ENCODE data around the gene PTER.

Gene PTER

DNA sequence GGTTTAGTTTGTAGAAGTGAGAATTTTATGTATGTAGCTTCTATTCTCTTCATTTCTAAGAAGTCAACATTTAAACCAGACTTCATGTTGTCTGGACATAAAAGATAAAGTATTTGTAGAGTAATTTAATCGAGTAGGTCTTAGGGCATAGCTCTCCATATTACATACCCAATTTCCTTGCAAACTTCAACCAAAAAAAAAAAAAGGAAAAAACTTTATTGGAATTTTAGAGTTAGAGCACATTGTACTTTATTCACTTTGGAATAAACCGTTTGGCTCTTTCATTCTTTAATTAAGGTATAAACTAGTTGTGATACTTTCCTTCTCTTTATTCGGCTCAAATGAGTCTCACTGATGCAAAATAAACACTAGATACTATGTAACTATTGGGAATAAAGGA lies 36.0 kb downstream of the PTER start:
- no peak for DNase-seq

DNA sequence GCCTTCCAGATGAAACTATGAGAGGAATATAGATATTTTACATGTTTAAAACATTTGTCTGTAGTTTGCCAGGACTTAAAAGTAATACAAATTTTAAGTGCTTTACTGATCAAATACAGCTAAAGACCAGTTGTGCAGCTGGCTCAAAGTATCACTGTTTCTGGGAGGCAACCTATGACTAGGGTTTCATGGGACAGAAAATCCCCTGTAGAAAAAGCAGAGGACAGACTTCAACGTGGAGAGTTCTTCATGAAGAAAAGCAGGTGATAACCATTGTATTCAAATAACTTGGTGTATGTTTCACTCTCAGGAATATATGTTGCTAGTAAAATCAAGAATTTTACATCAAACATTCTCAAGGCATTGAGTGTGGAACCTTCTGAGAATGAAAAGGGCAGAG lies 40.9 kb downstream of the PTER start:
- DNase-seq, result no peak

DNA sequence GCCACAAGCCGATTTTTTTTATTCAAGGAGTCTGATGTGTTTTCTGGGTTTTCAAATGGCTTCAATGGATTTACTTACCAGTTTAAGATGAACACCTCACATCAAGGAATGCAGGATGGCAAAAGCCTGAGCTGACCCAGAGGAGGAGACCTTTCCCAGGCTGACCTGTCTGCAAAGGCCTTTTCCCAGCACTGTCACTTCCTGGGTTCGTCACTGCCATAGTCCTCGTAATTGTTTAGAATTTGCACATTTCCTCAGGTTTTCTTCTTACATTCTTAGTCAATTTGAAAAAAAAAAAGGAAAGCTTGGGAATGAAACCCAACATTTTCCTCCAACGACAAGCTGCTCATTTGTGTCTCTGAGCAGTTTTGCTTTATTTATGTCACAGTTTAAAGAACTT lies 42.0 kb downstream of the PTER start:
- DNase-seq, result no peak

DNA sequence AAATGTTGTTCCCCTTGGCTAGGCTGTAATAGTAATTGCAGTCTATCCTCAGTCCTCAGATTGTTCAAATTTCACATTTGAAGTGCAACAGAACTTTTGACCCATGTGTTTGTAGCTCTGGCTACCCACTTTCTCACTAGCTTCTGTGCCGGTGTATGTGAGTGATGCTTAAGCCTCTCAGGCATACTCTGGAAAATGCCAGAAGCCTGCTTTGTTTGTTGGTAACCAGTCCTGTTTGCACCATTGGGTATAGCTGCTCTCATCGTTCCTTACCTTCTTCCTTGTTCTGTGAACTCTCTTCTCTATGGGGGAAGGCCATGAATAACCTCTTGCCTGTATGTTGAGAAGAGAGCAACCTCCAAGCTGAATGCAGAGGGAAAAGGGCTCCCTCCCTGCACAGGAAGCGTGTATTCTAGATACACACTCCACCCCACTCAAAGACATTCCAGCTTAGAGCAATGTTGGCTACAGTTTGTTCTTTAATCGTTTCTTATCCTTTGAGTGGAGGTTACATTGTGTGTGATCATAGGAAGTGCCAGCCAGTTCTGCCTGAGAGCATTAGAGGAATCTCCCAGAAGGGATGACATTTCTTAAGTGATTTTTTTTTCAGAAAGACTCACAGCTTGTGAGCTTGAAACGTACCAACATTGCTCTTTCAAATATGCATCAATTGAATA lies 44.4 kb downstream of the PTER start:
- DNase-seq, result no peak

DNA sequence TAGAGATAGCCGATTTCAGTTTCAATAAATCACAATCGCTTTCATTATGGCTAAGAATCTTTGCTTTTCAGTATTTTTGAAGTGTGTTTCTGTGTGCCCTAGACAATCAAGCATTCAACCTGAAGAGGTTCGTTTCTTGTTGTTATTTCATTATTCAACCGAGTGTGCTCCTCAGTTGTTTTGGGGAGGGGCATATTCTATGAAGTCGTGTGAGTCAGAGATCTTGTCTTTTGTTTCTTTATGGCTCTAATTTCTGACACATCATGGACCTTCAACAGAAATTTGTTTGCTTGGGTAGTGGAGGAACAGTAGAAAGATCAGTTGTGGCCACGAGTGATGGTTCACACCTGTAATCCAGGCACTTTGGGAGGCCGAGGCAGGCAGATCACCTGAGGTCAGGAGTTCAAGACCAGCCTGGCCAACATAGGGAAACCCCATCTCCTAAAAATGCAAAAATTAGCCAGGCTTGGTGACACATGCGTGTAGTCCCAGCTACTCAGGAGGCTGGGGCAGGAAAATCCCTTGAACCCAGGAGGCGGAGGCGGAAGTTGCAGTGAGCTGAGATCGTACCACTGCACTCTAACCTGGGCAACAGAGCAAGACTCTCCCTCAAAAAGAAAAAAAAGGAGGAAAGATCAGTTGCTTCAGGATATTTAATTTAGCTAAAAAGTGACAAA lies 46.6 kb downstream of the PTER start:
- no peak for DNase-seq

DNA sequence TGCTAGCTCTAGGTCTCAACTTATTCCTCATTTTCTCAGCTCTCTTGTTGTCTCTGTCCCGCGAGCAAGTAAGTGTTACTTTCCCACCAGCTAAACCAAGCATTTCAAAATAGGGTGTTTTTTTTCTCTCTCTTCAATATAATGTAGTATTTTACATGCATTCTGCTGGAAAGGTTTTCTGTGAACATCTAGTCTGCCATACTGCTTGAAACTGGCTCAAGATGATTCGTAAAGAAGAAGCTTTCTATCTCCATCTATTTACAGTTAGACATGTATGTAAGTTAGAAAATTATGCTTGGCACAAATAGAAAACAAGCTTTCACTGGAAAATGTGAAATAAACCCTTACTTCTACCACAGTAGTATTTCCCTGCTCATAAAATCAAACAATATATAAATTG lies 53.7 kb downstream of the PTER start:
- no peak for DNase-seq

DNA sequence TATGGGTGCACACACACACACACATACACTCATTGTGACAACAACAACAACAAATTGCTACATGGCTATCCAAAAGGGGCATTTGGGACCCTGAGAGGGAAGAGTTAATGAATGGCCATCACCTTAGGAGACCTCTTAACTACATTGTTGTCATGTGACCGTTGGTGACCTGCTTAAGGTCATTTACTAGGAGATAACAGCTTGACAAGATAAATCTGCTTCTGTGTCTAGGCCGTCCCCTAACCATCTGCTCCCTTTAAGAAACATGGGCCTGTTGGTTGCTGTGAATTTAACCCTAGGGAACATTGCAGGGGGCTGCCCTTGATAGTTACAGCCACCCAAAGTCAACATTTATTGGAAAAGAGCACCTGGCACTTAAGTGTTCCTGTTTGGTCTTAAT lies 55.1 kb downstream of the PTER start:
- no peak for DNase-seq

DNA sequence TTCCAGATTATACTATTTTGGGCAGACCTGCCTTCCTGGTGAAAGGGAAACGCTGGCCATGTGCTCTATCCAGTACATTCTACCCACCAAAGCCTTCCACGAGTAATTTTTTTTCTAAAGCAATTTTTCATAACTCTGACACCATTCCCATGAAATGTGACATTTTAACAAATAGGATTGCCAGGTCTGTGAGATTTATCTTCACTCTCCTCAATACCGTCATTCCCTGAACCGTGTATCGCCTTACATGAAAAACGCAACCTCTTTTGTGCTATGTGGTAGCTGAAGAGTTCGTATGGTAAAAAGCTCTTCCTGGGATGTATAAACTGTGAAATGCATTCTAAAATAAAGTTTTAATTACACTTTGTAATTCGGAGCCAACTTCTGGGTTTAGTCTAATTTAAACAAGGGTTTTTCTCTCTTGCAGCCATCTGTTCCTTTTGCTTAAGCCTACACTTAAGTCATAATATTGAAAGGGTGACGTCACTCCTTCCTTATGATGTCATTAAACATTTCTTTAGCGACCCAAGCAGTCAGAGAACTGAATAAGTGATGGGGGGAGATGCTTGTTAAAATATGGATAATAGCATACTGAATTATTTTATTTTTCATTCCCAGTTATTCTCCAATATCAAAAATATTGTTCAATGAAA lies 57.2 kb downstream of the PTER start:
- DNase-seq, result no peak

DNA sequence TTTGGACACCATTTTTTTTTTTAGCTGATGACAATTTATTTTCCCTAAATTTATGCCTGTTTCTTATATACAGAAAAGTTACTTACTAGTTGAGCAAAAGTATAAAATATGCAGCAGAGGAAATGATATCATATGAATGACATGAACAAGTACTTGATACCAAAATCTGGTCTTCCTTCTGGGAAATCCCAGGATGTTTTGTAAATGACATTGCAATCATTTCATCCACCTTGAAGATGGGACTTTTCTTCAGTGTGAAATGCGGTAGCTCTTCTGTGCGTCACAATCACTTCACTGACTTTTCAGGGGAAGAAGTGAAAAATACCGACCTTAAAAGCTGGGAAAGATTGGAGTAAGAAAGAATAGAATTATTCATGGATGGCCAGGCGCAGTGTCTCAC lies 61.1 kb downstream of the PTER start:
- no peak for DNase-seq

DNA sequence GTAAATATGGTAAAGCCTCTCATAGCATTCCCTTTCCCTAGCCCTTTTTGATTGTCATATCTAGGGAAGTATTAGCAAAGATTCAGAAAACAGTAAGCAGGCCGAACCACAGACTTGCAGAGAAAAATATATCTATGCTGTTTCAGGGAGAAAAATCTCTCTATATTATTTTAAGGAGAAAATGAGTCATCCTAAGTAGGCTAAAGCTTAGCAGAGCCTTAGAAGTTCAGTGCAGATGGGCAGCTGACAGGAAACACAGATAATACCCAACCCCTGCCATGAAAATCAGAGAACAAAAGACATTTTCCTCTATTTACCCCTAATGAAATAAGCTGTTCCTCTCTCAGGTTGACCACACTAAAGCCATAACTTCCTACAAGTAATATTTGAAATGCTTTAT lies 68.4 kb downstream of the PTER start:
- no peak for DNase-seq

DNA sequence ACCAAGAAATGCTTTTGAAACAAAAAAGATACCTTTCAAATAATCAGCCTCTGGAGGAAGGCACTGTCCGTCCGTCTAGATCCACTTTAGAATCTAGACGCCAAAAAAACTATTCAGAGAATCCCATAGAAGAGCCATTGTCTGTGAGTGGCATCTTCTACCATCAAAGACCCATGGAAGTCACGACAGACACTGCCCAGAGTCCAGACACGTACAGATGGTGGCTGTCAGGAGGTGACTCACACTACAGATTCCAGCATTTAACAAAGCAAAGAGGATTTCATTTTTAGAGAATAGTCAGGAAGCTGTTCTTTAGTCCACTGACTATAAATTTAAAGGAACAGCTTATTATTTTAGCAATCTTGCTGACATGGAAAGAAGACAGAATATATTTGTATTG lies 73.2 kb downstream of the PTER start:
- no peak for DNase-seq

DNA sequence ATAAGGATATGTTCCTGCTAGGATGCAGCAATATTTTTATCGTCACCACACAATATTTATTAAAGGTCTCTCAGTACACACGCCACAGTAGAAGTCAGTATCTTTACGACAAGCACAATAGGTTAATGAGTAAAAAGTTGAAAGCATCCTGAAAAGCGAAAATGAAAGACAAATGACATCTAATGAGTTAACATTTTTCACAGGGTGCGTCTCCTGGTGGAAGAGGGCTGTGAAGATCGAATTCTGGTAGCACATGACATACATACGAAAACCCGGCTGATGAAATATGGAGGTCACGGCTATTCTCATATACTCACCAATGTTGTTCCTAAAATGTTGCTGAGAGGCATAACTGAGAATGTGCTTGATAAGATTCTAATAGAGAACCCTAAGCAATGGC lies 74.0 kb downstream of the PTER start:
- no peak for DNase-seq

DNA sequence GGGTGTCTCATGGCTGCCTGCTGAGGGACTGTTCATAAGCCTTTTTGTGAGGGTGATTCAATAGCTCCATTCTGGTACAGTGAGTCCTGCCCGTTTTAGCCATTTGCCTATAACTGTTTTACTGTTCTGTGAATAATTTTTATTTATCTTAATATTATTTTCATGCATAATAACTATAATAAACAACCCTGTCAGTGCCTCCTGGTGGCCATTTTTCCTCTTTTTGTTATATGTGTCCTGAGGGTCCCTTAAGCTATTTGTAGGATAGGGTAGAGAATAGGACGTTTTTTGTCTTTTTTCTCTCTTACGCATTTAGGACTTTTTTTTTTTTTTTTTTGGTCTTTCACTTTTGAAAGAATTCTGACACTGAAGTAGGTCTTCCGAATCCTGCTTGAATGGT lies 82.0 kb downstream of the PTER start:
- DNase-seq, result no peak

DNA sequence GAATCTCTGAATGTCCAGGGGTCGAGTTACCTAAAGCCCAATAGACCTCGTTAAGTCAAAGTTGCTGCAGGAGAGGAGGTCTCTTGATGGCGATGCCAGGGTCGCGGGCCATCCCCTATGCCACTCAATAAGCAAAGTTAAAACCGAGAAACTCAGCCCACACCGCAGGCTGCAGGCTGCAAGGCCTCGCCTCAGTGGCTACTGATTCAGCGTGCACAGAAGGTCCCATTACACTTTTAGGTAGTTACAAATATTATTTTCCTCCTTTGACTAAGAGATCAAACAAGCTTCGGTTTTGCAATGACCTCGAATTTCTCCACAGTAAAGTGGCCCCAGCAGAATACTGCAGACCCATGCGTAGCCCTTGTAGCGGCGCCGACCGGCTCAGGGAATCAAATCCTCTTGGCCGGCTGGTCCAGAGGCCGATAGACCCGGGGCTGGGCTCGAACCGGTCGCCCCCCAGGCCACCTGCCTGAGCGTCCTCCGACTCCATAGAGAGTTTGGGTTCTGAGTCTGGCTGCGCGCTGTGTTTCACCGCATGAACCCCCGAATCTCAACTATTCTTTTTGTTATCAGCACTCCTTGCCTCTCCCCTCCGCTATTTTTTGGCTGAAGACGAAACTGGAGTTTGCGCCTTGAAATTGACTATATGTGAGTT lies 82.6 kb downstream of the PTER start:
- no peak for DNase-seq

DNA sequence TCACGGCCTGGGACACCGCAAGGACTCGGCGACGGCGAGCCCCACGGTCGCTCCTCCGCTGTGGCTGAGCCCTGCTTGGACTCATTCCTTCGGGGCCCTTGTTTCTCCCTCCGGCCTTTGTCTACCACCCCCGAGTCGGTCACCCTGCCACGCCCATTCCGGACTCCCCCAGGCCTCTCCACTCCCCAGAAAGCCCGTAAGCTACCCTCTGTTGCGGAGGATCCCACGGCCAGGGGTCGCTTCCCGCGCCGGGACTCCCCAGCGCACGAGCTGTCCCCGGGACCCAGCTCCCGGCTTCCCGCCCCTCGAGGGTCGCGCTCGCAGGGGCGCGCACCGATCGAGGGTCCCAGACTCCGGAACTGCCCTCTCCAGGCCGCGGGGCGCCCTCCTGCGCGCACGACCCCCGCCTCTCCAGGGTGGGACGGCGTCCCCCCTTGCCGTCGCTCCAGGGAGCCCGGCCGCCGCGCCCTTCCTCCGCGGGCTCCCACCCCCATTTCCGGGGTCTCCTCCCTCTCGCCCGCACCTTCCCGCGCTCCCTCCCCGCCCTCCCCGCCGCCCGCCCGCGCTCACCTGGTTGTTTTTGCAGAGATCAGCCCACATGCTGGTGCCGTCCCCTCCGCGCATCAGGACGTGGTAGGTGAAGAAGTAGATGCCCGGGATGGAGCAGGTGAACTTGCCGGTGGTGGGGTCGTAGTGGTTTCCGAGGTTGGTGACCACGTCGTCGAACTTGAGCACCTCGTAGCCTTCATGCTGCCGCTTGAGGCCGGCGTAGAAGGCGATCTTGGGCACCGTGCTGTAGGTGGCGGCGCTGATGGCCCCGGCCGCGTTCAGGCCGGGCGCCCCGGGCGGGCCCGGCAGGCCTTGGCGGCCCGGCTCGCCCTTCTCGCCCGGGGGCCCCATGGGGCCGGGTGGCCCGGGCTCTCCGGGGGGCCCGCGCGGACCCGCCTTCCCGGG lies 83.4 kb downstream of the PTER start:
- peak; percentile 63 for DNase-seq

DNA sequence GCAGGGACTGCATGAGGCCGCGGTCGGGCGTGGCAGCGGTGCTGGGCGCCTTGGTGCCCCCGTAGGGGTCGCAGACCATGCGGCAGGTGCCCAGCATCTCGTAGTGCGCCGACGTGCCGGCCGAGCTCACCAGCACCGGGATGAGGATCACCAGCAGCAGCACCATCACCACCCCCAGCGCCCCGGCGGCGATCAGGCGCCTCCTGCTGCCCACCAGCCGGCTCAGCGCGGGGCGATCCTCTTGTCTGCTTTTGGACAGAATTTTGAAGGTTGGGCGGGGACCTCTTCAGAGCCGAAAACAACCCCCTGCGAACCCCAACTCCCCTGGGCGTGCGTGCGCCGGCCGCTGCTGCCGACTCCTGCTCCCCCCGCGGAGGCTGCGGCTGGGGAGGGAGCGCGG lies 84.1 kb downstream of the PTER start:
- DNase-seq, result peak; percentile 73

DNA sequence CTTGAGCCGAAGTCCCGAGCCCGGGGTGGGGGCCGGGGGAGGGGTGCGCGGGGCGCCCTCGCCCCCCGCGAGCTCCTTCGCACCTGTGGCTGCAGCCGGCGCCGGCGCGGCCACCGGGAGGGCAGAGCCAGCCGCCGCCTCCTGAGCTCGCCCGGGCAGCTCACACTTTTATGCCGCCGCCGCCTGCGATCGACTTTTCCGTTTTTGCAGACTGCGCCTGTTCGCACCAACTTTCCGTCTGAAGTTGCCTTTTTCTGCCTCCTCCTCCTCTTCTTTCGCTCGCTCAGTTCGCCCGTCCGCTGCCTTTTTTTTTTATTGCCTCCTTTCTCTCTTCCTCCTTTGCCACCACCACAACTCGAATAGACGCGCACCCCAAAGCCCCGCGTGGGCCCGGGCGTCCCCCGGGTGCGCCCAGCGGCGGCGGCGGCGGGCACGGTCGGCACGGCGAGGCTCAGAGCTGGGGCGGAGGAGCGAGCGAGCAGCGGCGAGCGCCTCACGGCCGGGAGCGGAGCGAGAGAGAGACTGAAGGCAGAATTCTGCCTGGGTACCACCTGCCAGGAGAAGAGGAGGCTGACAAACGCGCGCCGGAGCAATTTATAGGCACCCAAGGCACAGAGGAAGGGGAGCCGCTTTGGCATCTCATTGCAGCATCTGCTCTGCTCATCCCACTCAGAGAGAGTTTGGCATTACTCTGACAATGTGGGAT lies 84.7 kb downstream of the PTER start, which contains the start of gene C1QL3:
TSS of gene C1QL3 (minus strand) at position 569 of the 706 bp plus-strand sequence. CDS start 814 bp downstream, outside the sequence.
- DNase-seq, result peak; percentile 66

DNA sequence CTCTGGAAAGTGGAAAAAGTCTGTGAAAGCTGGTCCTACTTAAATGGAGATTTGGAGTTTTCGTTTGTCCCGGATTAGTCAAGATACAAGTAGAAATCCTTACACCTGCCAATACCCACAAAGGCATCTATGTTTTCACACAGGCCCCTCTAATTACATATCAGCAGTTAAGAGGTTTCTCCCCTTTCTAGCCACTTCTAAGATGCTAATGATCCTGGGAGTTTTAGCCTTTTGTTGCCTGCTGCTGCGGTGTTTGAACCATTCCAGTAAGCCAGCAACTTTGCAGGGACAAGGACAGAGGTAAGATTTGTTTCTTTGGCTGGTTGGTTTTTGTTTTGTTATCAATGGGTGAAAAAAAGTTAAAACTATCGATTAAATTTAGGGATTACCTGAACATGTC lies 90.6 kb downstream of the PTER start:
- no peak for DNase-seq

DNA sequence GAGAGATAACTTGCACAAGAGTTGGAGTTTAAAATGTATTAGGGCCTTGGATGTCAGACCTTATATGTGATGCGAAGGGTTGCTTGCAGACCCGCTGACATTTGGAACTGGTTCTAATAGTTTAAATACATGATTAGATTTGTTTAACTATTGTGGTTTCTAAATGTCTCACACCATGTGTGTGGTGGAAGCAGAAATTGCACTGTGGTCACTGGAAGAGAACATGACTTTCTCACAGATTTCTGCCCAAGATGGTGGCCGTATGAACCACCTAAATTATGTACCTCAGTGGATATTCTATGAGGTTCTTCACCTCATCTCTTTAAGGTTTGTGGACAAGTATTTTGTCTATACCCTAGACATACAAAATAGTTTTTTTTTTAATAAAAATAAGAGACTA lies 93.0 kb downstream of the PTER start:
- no peak for DNase-seq

DNA sequence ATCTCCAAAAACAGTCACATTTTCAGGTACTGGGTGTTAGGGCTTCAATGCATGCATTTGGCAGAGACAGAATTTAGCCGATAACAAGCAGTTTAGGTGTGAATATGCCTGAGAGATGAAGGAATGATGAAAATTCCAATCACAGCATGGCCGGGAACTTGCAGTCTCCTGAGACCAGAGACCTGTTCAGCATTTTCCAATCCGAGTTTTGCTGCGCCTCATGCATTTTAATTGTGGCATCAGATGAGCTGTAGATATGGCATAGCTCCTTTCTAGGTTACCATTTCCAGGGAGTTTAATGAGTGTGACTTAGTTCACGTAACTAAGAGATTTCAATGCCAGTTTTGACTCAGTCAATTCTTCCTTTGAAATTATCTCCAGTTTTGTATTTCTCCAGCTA lies 99.3 kb downstream of the PTER start:
- no peak for DNase-seq

DNA sequence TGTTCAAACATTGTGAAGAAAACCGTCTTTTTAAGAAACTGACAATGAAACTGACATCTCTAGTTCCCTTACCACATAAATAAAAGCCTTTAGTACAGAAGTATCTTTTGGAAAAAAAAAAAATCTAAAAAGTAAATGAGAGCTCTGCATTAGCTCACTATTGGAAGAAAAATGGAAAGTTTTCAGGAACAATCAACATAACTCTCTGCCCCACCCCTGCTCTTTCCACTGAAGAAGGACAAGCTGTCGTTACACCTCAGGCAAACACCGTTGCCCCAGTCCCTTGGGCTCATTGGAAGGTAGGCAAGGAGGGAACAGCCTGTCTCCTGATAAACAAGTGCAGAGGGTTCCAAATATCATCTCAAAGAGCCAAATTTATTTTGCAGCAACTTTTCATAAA lies 107.3 kb downstream of the PTER start:
- DNase-seq, result no peak

DNA sequence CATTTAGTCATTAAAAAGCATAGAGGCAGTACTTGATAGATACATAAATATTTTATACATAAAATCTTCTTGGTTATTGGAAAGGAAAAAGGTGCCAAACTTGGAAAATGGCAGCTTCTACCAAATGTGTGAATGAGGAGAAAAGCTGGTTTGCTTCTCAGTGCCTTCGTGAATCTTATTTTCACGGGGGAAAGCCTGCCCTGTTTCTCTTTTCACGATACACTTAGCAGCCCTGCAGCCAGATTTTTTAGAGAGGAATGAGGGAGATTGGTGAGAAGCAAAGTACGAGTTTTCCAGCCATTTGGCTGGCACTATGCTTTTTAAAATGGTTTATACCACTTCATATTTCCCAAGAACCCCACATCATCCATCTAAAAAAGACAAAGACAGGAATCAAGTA lies 107.8 kb downstream of the PTER start:
- DNase-seq, result no peak

All from activated effector memory CD4-positive, alpha-beta T cell treated with anti-CD3 and anti-CD28 coated beads, Interleukin-2, amount 50 U/mL, for 16 hours (primary cell).